A673 (cell line): Measurements from ENCODE around the gene TAPBP. TPM values are rescaled to one million over a fixed set of nuclear protein-coding genes. Genes with fewer than 3 reads are reported as not detected.

ENCODE experiments used
- BruUV-seq: library from RNA; stranded (reverse); fragments of 400-500 nt; replicated peaks from 2 replicates; lab custom pipeline; 2021; lab: Mats Ljungman, UMichigan
- CTCF ChIA-PET: fragments of 300-600 bp; sonication (Branson Sonifier 250); formaldehyde crosslinking; loops from one replicate; lab custom pipeline; 2022; ENCODE audit warnings: antibody characterized with exemption; lab: Charles Lee
- POLR2A ChIA-PET: fragments of 300-600 bp; sonication (Branson Sonifier 250); formaldehyde crosslinking; loops from one replicate; lab custom pipeline; 2022; ENCODE audit warnings: antibody characterized with exemption; ENCODE audit not compliant: low non-redundant PET; lab: Charles Lee
- DNase-seq: peaks from one replicate; pipeline ENCODE4 v3.0.0-alpha.2; 2015; ENCODE audit warnings: low spot score
- H3K27ac ChIP-seq: fragments of 200-600 bp; sonication (generic); 2 replicates; pipeline ENCODE4 v1.5.1; 2016; ENCODE audit warnings: mixed run types, low read depth, mild to moderate bottlenecking, mixed read lengths, antibody characterized with exemption, low read length; ENCODE audit not compliant: poor library complexity, severe bottlenecking
- H3K27me3 ChIP-seq: fragments of 200-600 bp; sonication (generic); replicated peaks from 2 replicates; pipeline ENCODE4 v1.6.1; 2017; ENCODE audit warnings: mixed run types, low read depth, mild to moderate bottlenecking, mixed read lengths, antibody characterized with exemption, low read length; ENCODE audit not compliant: insufficient read depth, poor library complexity
- H3K36me3 ChIP-seq: fragments of 200-600 bp; sonication (generic); 2 replicates; pipeline ENCODE4 v1.6.1; 2016; ENCODE audit warnings: mixed run types, mild to moderate bottlenecking, mixed read lengths, antibody characterized with exemption, low read length; ENCODE audit not compliant: insufficient read depth, poor library complexity, severe bottlenecking
- H3K4me1 ChIP-seq: fragments of 200-600 bp; sonication (generic); 2 replicates; pipeline ENCODE4 v1.6.1; 2017; ENCODE audit warnings: mixed run types, mild to moderate bottlenecking, mixed read lengths, antibody characterized with exemption, low read length; ENCODE audit not compliant: insufficient read depth, poor library complexity, severe bottlenecking
- H3K4me3 ChIP-seq: fragments of 200-600 bp; sonication (generic); 2 replicates; pipeline ENCODE4 v1.5.1; 2016; ENCODE audit warnings: low read depth, mixed run types, mild to moderate bottlenecking, mixed read lengths, low read length; ENCODE audit not compliant: poor library complexity, severe bottlenecking
- H3K9me3 ChIP-seq: fragments of 200-600 bp; sonication (generic); 2 replicates; pipeline ENCODE4 v1.6.1; 2016; ENCODE audit warnings: mixed run types, low read depth, mild to moderate bottlenecking, mixed read lengths, antibody characterized with exemption, low read length; ENCODE audit not compliant: poor library complexity, severe bottlenecking
- EZH2 ChIP-seq: fragments of 200-600 bp; sonication (generic); IDR thresholded peaks from 2 replicates; pipeline ENCODE4 v1.6.1; 2017; ENCODE audit warnings: borderline replicate concordance, low read depth, mild to moderate bottlenecking, mixed read lengths, antibody characterized with exemption, low read length; ENCODE audit not compliant: poor library complexity, severe bottlenecking
- intact Hi-C: fragments of 100-400 bp; cut with micrococcal nuclease; formaldehyde crosslinking; loops from one replicate; pipeline ENCODE4 v1.10.0; 2022; ENCODE audit not compliant: unreplicated experiment
- total RNA-seq: library from RNA; stranded (reverse); gene quantifications from 2 replicates; pipeline ENCODE4 v1.2.3, GENCODE V29; 2021
- TF ChIP-seq, protein P1 (sequence below): fragments of 300-800, 200-600 bp; sonication (generic); conservative IDR thresholded peaks from 2 replicates; pipeline ENCODE4 v1.5.1; 2017; ENCODE audit warnings: low read depth, mild to moderate bottlenecking, antibody characterized with exemption, low read length, moderate library complexity, mixed read lengths

TAPBP gene
- total RNA-seq, 1 experiment from 2014 or later, result 87.8 TPM

- H3K36me3 ChIP-seq, result no peaks in the 10 kb centered on the region
- TF ChIP-seq EZH2, result no peak
- TF ChIP-seq, protein P1, sequence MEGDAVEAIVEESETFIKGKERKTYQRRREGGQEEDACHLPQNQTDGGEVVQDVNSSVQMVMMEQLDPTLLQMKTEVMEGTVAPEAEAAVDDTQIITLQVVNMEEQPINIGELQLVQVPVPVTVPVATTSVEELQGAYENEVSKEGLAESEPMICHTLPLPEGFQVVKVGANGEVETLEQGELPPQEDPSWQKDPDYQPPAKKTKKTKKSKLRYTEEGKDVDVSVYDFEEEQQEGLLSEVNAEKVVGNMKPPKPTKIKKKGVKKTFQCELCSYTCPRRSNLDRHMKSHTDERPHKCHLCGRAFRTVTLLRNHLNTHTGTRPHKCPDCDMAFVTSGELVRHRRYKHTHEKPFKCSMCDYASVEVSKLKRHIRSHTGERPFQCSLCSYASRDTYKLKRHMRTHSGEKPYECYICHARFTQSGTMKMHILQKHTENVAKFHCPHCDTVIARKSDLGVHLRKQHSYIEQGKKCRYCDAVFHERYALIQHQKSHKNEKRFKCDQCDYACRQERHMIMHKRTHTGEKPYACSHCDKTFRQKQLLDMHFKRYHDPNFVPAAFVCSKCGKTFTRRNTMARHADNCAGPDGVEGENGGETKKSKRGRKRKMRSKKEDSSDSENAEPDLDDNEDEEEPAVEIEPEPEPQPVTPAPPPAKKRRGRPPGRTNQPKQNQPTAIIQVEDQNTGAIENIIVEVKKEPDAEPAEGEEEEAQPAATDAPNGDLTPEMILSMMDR, result no peak
- no peak overlapping the region for H3K27ac ChIP-seq
- BruUV-seq, result no TSS peak
- intact Hi-C loops, result no loop called here
- ChIA-PET POLR2A (no interaction called here), CTCF (interaction anchor here (0.6 kb wide), 1 partner anchor 77 kb away, joined by 10 read pairs; no protein-coding TSS in a partner anchor)
- H3K4me1 ChIP-seq, result no peaks in the 10 kb centered on the region
- H3K4me3 ChIP-seq, result no peak overlapping the region
- no peak for DNase-seq
- H3K9me3 ChIP-seq, result no peaks in the 10 kb centered on the region
- no peaks in the 10 kb centered on the region for H3K27me3 ChIP-seq
Observed at GRCh38 chr6:33333666-33334065, 19.8 kb upstream of the TAPBP start.

- H3K36me3 ChIP-seq, result no peaks in the 10 kb centered on the region
- no peaks in the 10 kb centered on the region for H3K9me3 ChIP-seq
- intact Hi-C loops, result no loop called here
- BruUV-seq, result no TSS peak
- TF ChIP-seq, protein P1, result no peak
- no peak for TF ChIP-seq EZH2
- no peak overlapping the region for H3K27ac ChIP-seq
- POLR2A ChIA-PET, result no interaction called here
- no peak overlapping the region for H3K4me3 ChIP-seq
- CTCF ChIA-PET, result no interaction called here
- no peaks in the 10 kb centered on the region for H3K4me1 ChIP-seq
- DNase-seq, result no peak
- no peaks in the 10 kb centered on the region for H3K27me3 ChIP-seq
Observed at GRCh38 chr6:33330736-33331135, 16.9 kb upstream of the TAPBP start.

GRCh38 chr6:33329058-33329457, 15.2 kb upstream of the TAPBP start:
- ChIA-PET POLR2A (no interaction called here), CTCF (no interaction called here)
- Histone ChIP-seq H3K27ac (no peak overlapping the region), H3K36me3 (no peaks in the 10 kb centered on the region), H3K27me3 (no peaks in the 10 kb centered on the region), H3K9me3 (no peaks in the 10 kb centered on the region), H3K4me3 (no peak overlapping the region), H3K4me1 (peaks cover 4% of the 10 kb centered on the region)
- intact Hi-C loops, result no loop called here
- TF ChIP-seq, protein P1, result no peak
- no peak for TF ChIP-seq EZH2
- BruUV-seq, result no TSS peak
- DNase-seq, result no peak
